NCI-H748 (cell line): ENCODE results near the gene TEPSIN.

ENCODE experiments used
- DNase-seq: peaks from one replicate; lab custom pipeline; 2025; ENCODE audit not compliant: unreplicated experiment; lab: John Stamatoyannopoulos, UW

TEPSIN gene

GRCh38 chr17:81250286-81251093 is 11.6 kb upstream of the TEPSIN start:
- peak; percentile 57 for DNase-seq

- no peak for DNase-seq
These were observed 10.6 kb upstream of the TEPSIN start for GRCh38 chr17:81249223-81250040.

GRCh38 chr17:81248649-81249048 is 9.8 kb upstream of the TEPSIN start:
- DNase-seq = no peak

- DNase-seq = no peak
These were observed 8.6 kb upstream of the TEPSIN start for GRCh38 chr17:81247339-81247990.

GRCh38 chr17:81246679-81247338 is 8.0 kb upstream of the TEPSIN start:
- DNase-seq = no peak

GRCh38 chr17:81246343-81246670 is 7.5 kb upstream of the TEPSIN start:
- no peak for DNase-seq

GRCh38 chr17:81245665-81246342 is 6.9 kb upstream of the TEPSIN start:
- DNase-seq = no peak

GRCh38 chr17:81245024-81245664 is 6.3 kb upstream of the TEPSIN start:
- no peak for DNase-seq

GRCh38 chr17:81244358-81245023 is 5.6 kb upstream of the TEPSIN start:
- no peak for DNase-seq

- DNase-seq = no peak
These were observed 4.4 kb upstream of the TEPSIN start for GRCh38 chr17:81243333-81243664.

- DNase-seq = no peak
These were observed 3.8 kb upstream of the TEPSIN start for GRCh38 chr17:81242421-81243332.

- DNase-seq = peak; percentile 45
These were observed 3.0 kb upstream of the TEPSIN start for GRCh38 chr17:81241648-81242420.

- no peak for DNase-seq
These were observed 2.3 kb upstream of the TEPSIN start for GRCh38 chr17:81241203-81241602.

- DNase-seq = no peak
These were observed 1.9 kb upstream of the TEPSIN start for GRCh38 chr17:81240761-81241160.

- no peak for DNase-seq
These were observed 1.1 kb upstream of the TEPSIN start for GRCh38 chr17:81239714-81240555.

- no peak for DNase-seq
These were observed 403 bp downstream of the TEPSIN start for GRCh38 chr17:81238490-81238814.
